Endothelial cell of umbilical vein (primary cell): ENCODE results near the gene AHCY. TPM values are rescaled to one million over a fixed set of nuclear protein-coding genes. Genes with fewer than 3 reads are reported as not detected.
"Not testable (repeated sequence)": the region's sequence is repeated elsewhere in the genome, so short reads cannot be mapped to it uniquely, and the experiment has no call there.

Experiments
- BruUV-seq: library from RNA; stranded (reverse); fragments of 400-500 nt; replicated peaks from 2 replicates; lab custom pipeline; 2021; lab: Mats Ljungman, UMichigan
- CTCF ChIA-PET: fragments of 300-600, 350-600 bp; sonication (Branson Sonifier 250); formaldehyde crosslinking; loops from one replicate; lab custom pipeline; 2021; ENCODE audit warnings: antibody characterized with exemption, inconsistent platforms; lab: Charles Lee
- POLR2A ChIA-PET: fragments of 300-600, 350-600 bp; sonication (Branson Sonifier 250); formaldehyde crosslinking; loops from one replicate; lab custom pipeline; 2021; ENCODE audit warnings: antibody characterized with exemption, inconsistent platforms; lab: Charles Lee
- DNase-seq: peaks from one replicate; pipeline ENCODE4 v3.0.0-alpha.2; 2011; ENCODE audit warnings: low read depth, low spot score
- FAIRE-seq: peaks from 2 replicates; lab custom pipeline; 2011; peaks lifted over from hg19 to GRCh38; lab: Jason Lieb, UNC
- H2AFZ ChIP-seq: 2 replicates; pipeline ENCODE4 v1.6.0; 2012; ENCODE audit warnings: low read depth, low read length, control low read depth, inconsistent platforms
- H3K27ac ChIP-seq: 2 replicates; pipeline ENCODE4 v1.5.1; 2011; ENCODE audit warnings: low read depth, mild to moderate bottlenecking, control low read depth, low read length, moderate library complexity; ENCODE audit not compliant: insufficient read depth
- H3K27me3 ChIP-seq, 2 experiments: 2 replicates each; pipeline versions ENCODE4 v1.6.0 to v1.6.1; 2011; ENCODE audit warnings: low read length in 2 of 2, mixed read lengths in 1 of 2; ENCODE audit not compliant: control insufficient read depth in 2 of 2, insufficient read depth in 2 of 2
- H3K36me3 ChIP-seq, 2 experiments: 2 replicates in 1 of 2; 3 replicates in 1 of 2; pipeline ENCODE4 v1.5.1; 2011; ENCODE audit warnings: low read length in 2 of 2, mild to moderate bottlenecking in 1 of 2, moderate library complexity in 1 of 2; ENCODE audit not compliant: control insufficient read depth in 2 of 2, insufficient read depth in 2 of 2; ENCODE audit errors: extremely low read depth in 1 of 2
- H3K4me1 ChIP-seq: 3 replicates; pipeline ENCODE4 v1.5.1; 2011; ENCODE audit warnings: mild to moderate bottlenecking, low read length; ENCODE audit not compliant: control insufficient read depth, insufficient read depth; ENCODE audit errors: extremely low read depth
- H3K4me2 ChIP-seq: 2 replicates; pipeline ENCODE4 v1.6.1; 2011; ENCODE audit warnings: low read length, control low read depth, mixed read lengths; ENCODE audit not compliant: insufficient read depth
- H3K4me3 ChIP-seq, 3 experiments: fragments of 200-600 bp in 1 of 3; sonication (generic), shearing (Covaris generic) in 1 of 3; replicated peaks in 1 of 3; 2 replicates each; pipeline ENCODE4 v1.5.1; 2011 to 2016; ENCODE audit warnings: control low read depth in 3 of 3, low read length in 3 of 3, mild to moderate bottlenecking in 2 of 3, inconsistent platforms in 1 of 3, low read depth in 1 of 3, moderate library complexity in 1 of 3; ENCODE audit not compliant: insufficient read depth in 1 of 3
- H3K79me2 ChIP-seq: 2 replicates; pipeline ENCODE4 v1.6.0; 2012; ENCODE audit warnings: low read length, inconsistent platforms; ENCODE audit not compliant: control insufficient read depth, insufficient read depth
- H3K9ac ChIP-seq: replicated peaks from 2 replicates; pipeline ENCODE3; 2011; ENCODE audit warnings: low read length, control low read depth; ENCODE audit not compliant: insufficient read depth; ENCODE audit errors: extremely low read depth
- H3K9me1 ChIP-seq: replicated peaks from 3 replicates; pipeline ENCODE4 v1.6.0; 2011; ENCODE audit warnings: mild to moderate bottlenecking, low read length; ENCODE audit not compliant: control insufficient read depth, insufficient read depth; ENCODE audit errors: extremely low read depth
- H3K9me3 ChIP-seq: replicated peaks from 2 replicates; pipeline ENCODE4 v1.5.1; 2012; ENCODE audit warnings: low read length, inconsistent platforms; ENCODE audit not compliant: control insufficient read depth, insufficient read depth
- H4K20me1 ChIP-seq: replicated peaks from 2 replicates; pipeline ENCODE3; 2011; ENCODE audit warnings: mild to moderate bottlenecking, low read length; ENCODE audit not compliant: control insufficient read depth, insufficient read depth; ENCODE audit errors: extremely low read depth
- EZH2 ChIP-seq: IDR thresholded peaks from 2 replicates; pipeline ENCODE4 v1.6.1; 2012; ENCODE audit warnings: borderline replicate concordance, low read depth, mild to moderate bottlenecking, moderate library complexity, low read length, inconsistent platforms; ENCODE audit not compliant: severe bottlenecking
- FOS ChIP-seq: IDR thresholded peaks from 2 replicates; pipeline ENCODE4 v1.6.1; 2011; ENCODE audit warnings: mild to moderate bottlenecking, low read length, moderate library complexity, borderline replicate concordance; ENCODE audit not compliant: insufficient read depth
- GATA2 ChIP-seq: IDR thresholded peaks from 2 replicates; pipeline ENCODE4 v1.7.0; 2011; ENCODE audit warnings: low read depth, mild to moderate bottlenecking, moderate library complexity, mixed read lengths, low read length; ENCODE audit not compliant: insufficient read length, insufficient read depth
- JUN ChIP-seq: IDR thresholded peaks from 2 replicates; pipeline ENCODE4 v1.6.1; 2011; ENCODE audit warnings: borderline replicate concordance, low read depth; ENCODE audit not compliant: insufficient read length, insufficient read depth
- MAX ChIP-seq: IDR thresholded peaks from 2 replicates; pipeline ENCODE4 v1.6.1; 2011; ENCODE audit not compliant: insufficient read depth, insufficient read length
- MYC ChIP-seq: IDR thresholded peaks from one replicate; pipeline ENCODE4 v1.6.1; 2011; ENCODE audit warnings: mild to moderate bottlenecking, low read depth, low read length
- POLR2A ChIP-seq: IDR thresholded peaks from 2 replicates; pipeline ENCODE4 v1.6.1; 2012; ENCODE audit warnings: low read depth, mild to moderate bottlenecking, control low read depth, low read length
- POLR2AphosphoS5 ChIP-seq: IDR thresholded peaks from 2 replicates; pipeline ENCODE4 v1.6.1; 2012; ENCODE audit warnings: low read depth, mild to moderate bottlenecking, control low read depth, low read length, moderate library complexity; ENCODE audit not compliant: insufficient read depth
- dilution Hi-C: fragments of 300-500 bp; cut with MboI; formaldehyde crosslinking; loops from one replicate; pipeline ENCODE4 v1.15.0; 2019; ENCODE audit warnings: low sequenced_read_pairs; ENCODE audit not compliant: extremely low pct_ligation_motif_present
- intact Hi-C: fragments of 100-400 bp; cut with micrococcal nuclease; formaldehyde crosslinking; loops from one replicate; pipeline ENCODE4 v1.10.0; 2022
- polyA plus RNA-seq, 4 experiments: library from polyadenylated mRNA; depleted of rRNA in 3 of 4; stranded (reverse) in 3 of 4; unstranded in 1 of 4; fragments of >200 nt; gene quantifications; 2 replicates each; pipeline versions ENCODE4 v1.2.1 to v1.2.3, GENCODE V29; 2011 to 2012; ENCODE audit warnings: missing spikeins in 1 of 4
- total RNA-seq: library from RNA; stranded (reverse); gene quantifications from 2 replicates; pipeline ENCODE4 v1.2.3, GENCODE V29; 2021
- TF ChIP-seq, protein P1 (sequence below), 2 donors: IDR thresholded peaks; 1 replicate in 1 of 2; 2 replicates in 1 of 2; pipeline ENCODE4 v1.5.1; 2011; ENCODE audit warnings: low read length in 2 of 2, mild to moderate bottlenecking in 2 of 2, moderate library complexity in 2 of 2, control low read depth in 1 of 2, inconsistent platforms in 1 of 2, low read depth in 1 of 2; ENCODE audit not compliant: insufficient read depth in 1 of 2; ENCODE audit errors: extremely low read depth in 1 of 2

The AHCY gene
- total and polyA plus RNA-seq, 2 donors (not counting 3 experiments of a cell fraction or from before 2014, with no cell fraction given): 94.7 to 168 TPM

DNA sequence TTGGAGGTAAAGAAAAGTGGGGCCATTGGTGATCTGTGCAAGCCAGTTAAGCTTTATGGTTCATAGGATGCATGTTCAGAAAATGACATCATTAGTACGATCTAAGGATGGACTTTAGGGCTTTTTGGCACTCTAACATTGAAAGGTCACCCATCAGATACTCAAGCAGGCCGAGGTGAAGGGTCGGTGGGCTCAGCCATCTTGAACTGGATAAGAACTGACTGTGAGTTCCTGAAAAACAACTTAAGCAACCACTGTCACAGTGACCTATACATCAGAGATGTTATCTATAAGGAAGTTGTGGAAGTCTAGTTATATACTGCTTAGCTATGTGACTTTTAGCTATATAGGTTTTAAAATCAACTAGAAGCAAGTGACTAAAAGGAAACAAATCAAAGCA lies 46.9 kb upstream of the AHCY start:
- FAIRE-seq (no peak), DNase-seq (no peak)
- Histone ChIP-seq H3K27ac (no peak overlapping the region), H3K9me3 (no peaks in the 10 kb centered on the region), H2AFZ (no peak overlapping the region), H3K4me2 (no peak overlapping the region), H3K4me1 (peaks cover 4% of the 10 kb centered on the region), H3K36me3 (no peaks in the 10 kb centered on the region), H3K4me3 (no peak overlapping the region), H3K27me3 (no peaks in the 10 kb centered on the region), H3K9me1 (no peaks in the 10 kb centered on the region), H3K79me2 (no peaks in the 10 kb centered on the region), H3K9ac (no peak overlapping the region), H4K20me1 (no peaks in the 10 kb centered on the region)
- ChIA-PET POLR2A (no interaction called here), CTCF (interaction anchor here (0.7 to 2.5 kb wide), 2 partner anchors 37 to 160 kb away, joined by 3 to 11 read pairs; no protein-coding TSS in a partner anchor)
- dilution Hi-C loops (no loop called here), intact Hi-C loops (no loop called here)
- TF ChIP-seq POLR2AphosphoS5 (no peak), GATA2 (peak; percentile 64)
- BruUV-seq: no TSS peak

DNA sequence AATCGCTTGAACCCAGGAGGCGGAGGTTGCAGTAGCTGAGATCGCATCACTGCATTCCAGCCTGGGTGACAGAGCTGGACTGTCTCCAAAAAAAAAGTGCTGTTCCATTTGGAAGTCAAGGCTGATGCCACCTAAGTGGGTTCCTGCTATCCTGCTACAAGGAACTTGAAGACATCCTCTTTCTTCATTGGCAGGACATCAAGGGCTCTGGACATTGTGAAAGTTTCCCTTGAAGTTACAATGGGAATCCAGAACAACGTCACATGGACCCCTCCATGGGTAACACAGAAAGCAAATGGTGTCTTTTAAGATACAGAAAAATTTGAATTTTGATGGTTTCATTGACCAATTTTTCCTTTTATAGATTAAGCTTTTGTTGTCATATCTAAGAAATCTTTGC lies 44.4 kb upstream of the AHCY start:
- TF ChIP-seq GATA2: no peak
- TF ChIP-seq JUN: no peak
- TF ChIP-seq POLR2AphosphoS5: no peak
- no peak for TF ChIP-seq POLR2A
- TF ChIP-seq FOS: no peak
- no peak for TF ChIP-seq EZH2
- no peak for TF ChIP-seq MYC
- no peak for TF ChIP-seq MAX
- TF ChIP-seq, protein P1, sequence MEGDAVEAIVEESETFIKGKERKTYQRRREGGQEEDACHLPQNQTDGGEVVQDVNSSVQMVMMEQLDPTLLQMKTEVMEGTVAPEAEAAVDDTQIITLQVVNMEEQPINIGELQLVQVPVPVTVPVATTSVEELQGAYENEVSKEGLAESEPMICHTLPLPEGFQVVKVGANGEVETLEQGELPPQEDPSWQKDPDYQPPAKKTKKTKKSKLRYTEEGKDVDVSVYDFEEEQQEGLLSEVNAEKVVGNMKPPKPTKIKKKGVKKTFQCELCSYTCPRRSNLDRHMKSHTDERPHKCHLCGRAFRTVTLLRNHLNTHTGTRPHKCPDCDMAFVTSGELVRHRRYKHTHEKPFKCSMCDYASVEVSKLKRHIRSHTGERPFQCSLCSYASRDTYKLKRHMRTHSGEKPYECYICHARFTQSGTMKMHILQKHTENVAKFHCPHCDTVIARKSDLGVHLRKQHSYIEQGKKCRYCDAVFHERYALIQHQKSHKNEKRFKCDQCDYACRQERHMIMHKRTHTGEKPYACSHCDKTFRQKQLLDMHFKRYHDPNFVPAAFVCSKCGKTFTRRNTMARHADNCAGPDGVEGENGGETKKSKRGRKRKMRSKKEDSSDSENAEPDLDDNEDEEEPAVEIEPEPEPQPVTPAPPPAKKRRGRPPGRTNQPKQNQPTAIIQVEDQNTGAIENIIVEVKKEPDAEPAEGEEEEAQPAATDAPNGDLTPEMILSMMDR (IDR thresholded peaks at IDR 0.05; ENCODE audit: extremely low read depth in 1 of 2, insufficient read depth in 1 of 2, low read depth in 1 of 2, low read length in 2 of 2): no peak
- FAIRE-seq (no peak), DNase-seq (no peak)
- H3K79me2 ChIP-seq: no peaks in the 10 kb centered on the region
- H3K4me2 ChIP-seq: no peak overlapping the region
- H3K9ac ChIP-seq: no peak overlapping the region
- H3K9me3 ChIP-seq: no peaks in the 10 kb centered on the region
- no peaks in the 10 kb centered on the region for H3K36me3 ChIP-seq
- no peaks in the 10 kb centered on the region for H4K20me1 ChIP-seq
- peaks cover 4% of the 10 kb centered on the region for H3K4me1 ChIP-seq
- BruUV-seq: no TSS peak
- H3K27ac ChIP-seq: no peak overlapping the region
- dilution Hi-C loops (no loop called here), intact Hi-C loops (no loop called here)
- no peaks in the 10 kb centered on the region for H3K9me1 ChIP-seq
- H3K4me3 ChIP-seq: no peak overlapping the region
- H2AFZ ChIP-seq: no peak overlapping the region
- CTCF ChIA-PET: no interaction called here
- POLR2A ChIA-PET: no interaction called here
- H3K27me3 ChIP-seq: no peaks in the 10 kb centered on the region

DNA sequence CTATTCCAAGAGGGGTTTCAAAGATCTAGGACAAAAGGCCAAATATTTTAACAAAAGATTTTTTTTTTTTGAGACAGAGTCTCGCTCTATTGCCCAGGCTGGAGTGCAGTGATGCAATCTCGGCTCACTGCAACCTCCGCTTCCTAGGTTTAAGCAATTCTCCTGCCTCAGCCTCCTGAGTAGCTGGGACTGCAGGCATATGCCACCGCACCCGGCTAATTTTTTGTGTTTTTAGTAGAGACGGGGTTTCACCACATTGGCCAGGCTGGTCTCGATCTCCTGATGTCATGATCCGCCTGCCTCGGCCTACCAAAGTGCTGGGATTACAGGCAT lies 43.3 kb upstream of the AHCY start:
- H3K9me3 ChIP-seq, POLR2A ChIA-PET, H4K20me1 ChIP-seq, H3K4me1 ChIP-seq, H3K4me2 ChIP-seq, H3K4me3 ChIP-seq, BruUV-seq, dilution Hi-C loops, H3K79me2 ChIP-seq, intact Hi-C loops, CTCF ChIA-PET, H3K9ac ChIP-seq, H2AFZ ChIP-seq, DNase-seq, FAIRE-seq, H3K27ac ChIP-seq, H3K9me1 ChIP-seq, H3K27me3 ChIP-seq, H3K36me3 ChIP-seq: not testable (repeated sequence)
